HG02943 (cell line): ENCODE measurements around the gene NEDD4.
"Not testable (repeated sequence)": the region's sequence is repeated elsewhere in the genome, so short reads cannot be mapped to it uniquely, and the experiment has no call there.

Experiments used
- ATAC-seq: cut with Tn5 transposase; IDR thresholded peaks from one replicate; pipeline ENCODE4 v1.9.1; 2021; ENCODE audit warnings: mild to moderate bottlenecking, low read depth, moderate library complexity; ENCODE audit not compliant: unreplicated experiment

NEDD4 gene

DNA sequence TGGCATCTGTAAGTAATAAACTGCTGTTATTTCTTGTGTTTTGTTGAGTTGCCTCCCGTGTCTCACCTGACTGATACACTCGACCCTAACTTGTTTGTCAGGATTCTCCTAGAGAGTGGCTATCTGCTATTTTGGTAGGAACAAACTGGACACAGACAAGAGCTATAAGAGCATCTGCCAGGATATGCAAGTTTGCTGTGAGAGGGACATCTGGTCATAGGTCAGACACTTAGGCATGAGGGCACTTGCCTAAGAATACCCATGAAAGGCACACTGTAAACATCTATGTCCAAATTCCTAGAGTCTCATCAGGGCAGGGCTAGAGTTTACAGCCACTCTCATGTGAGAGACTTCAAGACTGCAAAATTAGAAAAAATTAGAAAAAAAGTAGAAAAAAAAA lies 32.5 kb downstream of the NEDD4 start:
- no peak for ATAC-seq

DNA sequence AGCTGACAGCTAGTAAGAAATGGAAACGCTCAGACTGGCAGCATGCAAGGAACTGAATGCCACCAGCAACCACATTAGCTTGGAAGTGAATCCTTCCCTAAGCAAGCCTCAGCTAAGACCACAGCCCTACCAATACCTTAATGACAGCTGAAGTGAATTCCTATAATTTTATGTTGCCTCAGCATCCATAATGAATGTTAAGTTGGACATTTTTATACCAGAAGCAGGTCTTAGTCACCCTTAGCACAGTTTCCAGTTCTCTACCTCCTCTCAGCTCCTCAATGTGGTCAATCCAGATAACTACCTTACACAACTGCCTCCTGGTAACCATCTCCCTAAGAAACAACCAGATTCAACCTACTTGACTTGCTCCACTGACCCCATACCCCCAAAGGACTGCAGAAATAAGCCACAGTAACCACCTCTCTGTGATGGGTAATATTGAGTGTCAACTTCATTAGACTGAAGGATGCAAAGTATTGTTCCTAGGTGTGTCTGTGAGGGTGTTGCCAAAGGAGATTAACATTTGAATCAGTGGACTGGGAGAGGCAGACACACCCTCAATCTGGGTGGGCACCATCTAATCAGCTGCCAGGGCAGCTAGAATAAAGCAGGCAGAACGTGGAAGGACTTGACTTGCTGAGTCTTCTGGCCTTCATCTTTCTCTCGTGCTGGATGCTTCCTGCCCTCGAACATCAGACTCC lies 33.5 kb downstream of the NEDD4 start:
- ATAC-seq: no peak

DNA sequence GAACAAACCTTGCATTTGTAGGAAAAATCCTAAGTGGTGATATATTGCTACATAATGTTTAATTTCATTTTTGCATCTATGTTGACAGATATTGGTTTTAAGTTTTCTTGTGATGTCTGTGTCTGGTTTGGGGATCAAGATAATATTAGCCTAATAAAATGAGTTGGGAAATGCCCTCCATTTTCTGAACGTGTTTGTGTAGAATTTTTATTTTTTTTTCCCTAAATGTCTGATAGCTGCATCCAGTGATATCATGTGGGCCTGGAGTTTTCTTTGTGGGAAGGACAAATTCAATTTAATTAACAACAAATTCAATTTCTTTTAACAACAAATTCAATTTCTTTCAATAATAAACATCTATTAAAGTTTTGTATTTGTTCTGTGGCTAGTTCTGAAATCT lies 35.1 kb downstream of the NEDD4 start:
- no peak for ATAC-seq

DNA sequence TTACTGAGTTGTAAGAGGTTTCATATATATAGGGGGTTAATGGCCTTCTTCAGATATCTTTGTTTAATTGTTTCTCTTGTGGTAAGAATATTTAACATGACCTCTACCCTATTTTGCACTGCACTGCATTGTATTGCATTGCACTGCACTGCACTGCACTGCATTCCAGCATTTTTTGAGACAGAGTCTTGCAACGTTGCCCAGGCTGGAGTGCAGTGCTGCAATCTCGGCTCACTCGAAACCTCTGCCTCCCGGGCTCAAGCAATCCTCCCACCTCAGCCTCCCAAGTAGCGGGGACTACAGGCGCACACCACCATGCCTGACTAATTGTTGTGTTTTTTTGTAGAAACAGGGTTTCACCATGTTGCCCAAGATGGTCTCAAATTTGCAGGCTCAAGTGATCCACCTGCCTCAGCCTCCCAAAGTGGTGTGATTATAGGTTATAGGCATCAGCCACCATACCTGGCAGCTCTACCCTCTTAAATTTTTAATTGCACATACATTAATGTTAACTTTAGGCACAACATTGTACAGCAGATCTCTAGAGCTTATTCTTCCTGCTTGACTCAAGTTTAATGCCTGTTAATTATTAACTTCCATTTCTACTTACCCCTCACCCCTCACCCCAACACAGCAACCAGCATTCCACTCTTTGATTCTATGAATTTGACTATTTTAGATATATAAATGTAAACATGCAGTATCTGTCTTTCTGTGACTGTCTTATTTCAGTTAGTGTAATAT lies 38.4 kb downstream of the NEDD4 start:
- ATAC-seq: no peak

DNA sequence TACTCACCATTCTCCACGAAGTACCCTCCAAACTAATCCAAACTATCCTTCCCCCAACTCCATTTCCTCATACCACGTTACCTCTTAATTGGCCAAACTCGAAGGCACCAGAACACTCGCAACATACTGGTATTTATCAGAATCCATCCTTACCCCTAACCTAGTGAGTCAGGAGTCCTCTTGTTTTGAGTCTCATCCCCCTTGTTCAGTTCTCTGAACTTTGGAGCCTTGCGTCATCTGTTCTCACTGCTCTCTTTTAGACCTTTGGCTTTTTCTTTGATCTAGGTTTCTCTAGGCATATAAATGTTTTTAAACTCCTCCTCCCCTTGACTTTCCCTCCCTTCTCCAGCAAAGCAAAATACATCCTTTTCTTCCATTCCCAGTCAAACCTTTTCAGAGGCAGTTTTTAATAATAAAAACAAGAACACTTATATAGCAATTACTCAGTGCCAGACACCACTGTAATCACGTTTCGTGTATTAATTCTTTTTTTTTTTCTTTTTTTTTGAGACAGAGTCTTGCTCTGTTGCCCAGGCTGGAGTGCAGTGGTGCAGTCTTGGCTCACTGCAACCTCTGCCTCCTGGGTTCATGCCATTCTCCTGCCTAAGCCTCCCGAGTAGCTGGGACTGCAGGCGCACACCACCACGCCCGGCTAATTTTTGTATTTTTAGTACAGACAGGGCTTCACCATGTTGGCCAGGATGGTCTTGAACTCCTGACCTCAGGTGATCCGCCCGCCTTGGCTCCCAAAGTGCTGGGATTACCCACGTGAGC lies 40.7 kb downstream of the NEDD4 start:
- not testable (repeated sequence) for ATAC-seq

DNA sequence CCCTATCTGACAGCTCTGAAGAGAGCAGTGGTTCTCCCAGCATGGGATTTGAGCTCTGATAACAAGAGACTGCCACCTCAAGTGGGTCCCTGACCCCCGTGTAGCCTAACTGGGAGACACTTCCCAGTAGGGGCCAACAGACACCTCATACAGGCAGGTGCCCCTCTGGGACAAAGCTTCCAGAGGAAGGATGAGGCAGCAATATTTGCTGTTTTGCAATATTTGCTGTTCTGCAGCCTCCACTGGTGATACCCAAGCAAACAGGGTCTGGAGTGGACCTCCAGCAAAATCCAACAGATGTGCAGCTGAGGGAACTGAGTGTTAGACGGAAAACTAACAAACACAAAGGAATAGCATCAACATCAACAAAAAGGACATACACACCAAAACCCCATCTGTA lies 48.8 kb downstream of the NEDD4 start:
- not testable (repeated sequence) for ATAC-seq

DNA sequence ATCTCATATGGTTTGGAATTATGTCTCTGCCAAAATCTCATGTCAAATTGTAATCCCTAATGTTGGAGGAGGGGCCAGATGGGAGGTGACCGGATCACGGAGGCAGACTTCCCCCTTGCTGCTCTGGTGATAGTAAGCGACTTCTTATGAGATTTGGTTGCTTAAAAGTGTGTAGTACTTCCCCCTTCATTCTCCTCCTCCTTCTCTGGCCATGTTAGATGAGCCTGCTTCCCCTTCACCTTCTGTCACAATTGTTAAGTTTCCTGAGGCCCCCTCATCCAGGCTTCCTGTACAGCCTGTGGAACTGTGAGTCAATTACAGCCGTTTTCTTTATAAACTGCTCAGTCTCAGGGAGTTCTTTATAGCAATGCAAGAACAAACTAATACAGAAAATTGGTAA lies 51.1 kb downstream of the NEDD4 start:
- no peak for ATAC-seq

DNA sequence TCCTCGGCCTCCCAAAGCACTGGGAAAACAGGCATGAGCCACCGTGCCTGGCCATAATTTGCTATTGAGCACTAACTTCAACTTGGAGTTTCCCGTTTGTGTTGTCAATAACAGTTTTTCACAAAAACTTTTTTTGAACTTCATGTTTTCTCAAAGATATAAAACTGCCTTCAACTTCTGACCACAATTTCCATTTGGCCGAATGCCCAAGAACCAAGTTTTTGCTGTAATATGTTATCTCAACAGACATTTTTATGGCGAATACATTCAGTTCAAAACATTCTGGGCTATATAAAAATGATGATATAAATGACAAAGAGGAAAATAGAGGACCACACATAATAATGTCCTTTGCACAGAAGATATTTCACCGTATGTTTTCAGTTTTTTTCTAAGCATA lies 56.4 kb downstream of the NEDD4 start:
- ATAC-seq: no peak

DNA sequence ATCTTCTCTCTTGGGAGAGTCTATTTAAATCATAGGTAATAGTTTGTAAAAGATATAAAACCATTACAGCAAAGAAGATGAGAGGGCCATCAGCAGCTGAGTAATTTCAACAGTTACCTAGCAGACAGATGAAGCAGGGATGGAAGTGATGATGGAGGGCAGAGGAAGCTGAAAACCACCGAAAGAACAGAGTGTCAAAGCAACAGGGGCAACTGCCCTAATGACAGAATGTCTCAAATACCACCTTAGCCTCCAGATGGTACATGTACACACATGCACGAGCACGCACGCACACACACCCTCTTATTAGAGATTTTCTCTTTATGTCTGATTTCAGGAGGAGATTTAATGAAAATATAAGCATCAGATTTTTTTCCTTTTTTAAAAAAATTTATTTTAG lies 64.5 kb downstream of the NEDD4 start:
- no peak for ATAC-seq

DNA sequence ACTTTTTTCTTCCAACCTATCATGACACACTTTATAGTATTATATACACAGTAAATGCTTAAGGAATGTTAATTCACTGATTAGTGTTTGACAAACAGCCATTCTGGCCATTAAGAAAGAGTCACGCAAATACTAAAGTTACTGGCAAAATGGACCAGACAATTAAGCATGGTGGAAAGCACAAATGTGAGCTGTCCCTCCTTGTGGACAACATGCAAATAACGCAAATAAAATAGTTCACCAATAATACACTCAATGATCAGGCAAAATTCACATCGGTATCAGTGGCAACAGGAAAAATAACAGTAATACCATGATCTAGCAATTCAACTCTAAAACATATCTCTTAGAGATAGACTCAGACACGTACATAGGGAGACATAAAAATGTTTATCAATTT lies 71.7 kb downstream of the NEDD4 start:
- no peak for ATAC-seq

DNA sequence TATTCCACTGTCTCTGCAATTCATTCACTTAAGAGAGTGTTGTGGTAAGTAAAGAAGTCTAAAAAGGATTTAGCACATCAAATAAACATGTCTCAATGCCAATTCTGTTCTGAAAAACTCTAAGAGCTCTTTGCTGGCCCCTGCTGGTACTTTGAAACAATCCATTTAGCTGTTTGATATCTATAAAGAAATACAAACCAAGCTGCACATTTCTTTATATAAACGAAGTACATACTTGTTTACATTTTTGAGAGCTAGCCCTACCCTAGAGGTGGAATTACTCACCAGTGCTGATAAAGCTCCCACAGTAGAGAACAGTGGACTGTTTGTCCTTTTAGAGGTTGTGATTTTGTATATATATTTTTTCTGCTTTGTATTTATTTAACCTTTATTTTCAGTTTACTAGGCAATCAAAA lies 75.5 kb downstream of the NEDD4 start:
- no peak for ATAC-seq

DNA sequence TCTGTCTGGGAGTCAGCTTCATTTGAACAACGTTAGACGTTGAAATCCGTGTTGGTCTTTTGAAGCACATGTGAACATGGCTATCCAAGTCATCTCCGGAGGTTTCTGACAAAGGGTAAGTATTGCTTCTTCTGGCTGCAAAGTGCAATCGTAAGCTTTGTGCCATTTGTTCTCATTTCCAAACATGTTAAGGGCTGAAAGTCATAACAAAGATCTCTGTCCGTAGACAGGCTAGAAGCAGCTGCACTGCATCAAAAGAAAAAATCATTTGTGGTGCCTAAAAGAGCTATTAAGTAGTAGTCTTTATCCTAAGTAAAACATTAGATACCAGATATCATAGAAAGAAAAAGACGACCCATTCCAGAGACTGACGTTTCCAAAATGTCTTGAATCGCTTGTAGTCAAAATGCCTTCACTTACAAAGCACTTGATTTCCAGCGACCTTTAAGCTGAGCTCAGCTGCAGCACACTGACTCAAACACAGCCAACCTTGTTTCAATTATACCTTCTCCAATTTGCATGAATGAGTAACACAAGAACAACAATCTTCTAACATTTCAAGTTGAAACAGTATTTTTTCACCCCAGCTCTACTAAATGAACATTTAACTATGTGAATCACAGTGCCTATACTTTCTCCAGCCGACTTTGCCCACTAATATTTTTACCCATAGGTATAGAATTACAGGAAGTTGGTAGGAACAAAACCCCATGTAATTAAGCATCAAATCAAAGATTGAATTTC lies 76.6 kb downstream of the NEDD4 start:
- no peak for ATAC-seq

DNA sequence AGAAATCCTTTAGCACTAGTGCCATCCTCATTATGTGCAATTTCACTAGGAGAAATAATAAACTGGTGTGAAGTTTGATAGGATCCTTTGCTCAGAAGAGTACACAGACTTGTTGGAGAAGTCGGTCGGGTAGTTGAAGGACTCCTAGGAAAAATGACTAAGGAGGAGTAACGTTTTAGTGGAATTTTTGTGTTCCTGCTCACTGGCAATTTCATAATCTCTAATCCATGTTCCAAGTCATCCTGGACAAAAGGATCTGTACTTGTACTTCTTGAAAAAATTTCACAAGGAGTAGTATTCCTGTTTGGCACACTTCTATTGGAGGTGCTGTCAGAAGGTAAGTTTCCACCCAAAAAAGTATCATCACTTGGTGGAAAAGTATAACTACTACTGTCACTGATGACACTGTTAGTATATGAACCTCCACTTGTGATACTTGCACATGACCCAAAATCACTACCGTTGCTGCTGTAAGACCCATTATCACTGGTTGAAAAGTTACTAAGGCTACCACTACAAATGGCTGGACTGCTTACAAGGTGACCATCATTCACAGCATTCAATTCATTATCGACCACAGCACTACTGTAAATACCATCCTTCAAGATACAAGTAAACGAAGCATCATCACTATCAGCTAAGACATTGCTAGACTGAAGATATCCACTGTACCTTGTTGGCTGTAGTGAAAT lies 77.4 kb downstream of the NEDD4 start:
- ATAC-seq: no peak

DNA sequence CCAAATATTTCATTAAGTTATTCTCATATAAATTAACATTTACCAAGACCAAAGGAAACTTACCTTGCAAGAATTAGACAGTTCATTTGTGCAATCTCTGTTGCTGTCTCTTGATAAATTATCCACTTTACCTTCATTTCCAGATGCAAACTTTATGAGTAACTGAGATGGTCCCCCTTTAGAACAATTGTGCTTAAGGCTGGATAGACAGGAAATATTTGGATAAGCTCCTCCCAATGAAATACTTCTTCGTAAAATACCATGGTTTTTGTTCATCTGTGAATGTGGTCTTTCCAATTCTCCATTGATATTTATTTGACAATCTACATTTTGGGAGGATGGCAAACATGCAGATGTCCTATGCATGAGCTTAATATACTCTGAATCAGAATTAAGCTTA lies 78.2 kb downstream of the NEDD4 start:
- ATAC-seq: no peak

DNA sequence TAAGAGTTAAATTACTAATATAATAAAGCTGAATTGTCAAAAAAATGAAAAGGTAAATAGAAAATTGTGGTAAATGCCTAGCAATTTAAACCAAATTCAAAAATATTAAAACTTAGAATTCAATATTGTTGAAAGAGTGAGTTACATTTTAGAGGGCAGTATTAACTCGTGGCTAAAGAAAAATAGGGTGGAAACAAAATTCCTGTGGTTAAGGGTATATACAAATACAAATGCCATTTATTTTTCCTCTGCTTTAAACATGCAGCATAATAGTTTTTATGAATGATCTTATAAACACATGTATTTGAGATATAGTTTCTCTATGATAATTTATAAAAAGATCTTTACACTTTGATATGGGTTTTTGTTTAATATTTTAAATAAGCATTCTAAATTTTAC lies 79.0 kb downstream of the NEDD4 start:
- ATAC-seq: no peak

DNA sequence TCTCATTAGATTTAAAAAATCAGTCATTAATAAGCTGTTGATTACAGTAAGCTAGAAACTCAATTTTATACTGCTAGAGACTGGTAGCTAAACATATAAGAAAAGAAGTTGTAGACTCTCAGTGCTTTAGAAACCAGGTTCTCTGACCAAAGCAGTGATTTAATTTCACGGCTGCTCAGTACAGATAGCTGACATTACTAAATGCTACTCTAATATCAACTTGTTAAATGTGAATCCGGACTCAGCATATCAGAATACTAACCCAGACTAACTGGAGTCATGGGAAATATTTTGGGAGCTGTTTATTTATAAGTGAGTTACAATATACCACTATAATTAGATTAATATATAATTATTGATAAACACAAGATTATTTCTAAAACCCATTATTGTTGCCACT lies 80.4 kb downstream of the NEDD4 start:
- ATAC-seq: no peak

DNA sequence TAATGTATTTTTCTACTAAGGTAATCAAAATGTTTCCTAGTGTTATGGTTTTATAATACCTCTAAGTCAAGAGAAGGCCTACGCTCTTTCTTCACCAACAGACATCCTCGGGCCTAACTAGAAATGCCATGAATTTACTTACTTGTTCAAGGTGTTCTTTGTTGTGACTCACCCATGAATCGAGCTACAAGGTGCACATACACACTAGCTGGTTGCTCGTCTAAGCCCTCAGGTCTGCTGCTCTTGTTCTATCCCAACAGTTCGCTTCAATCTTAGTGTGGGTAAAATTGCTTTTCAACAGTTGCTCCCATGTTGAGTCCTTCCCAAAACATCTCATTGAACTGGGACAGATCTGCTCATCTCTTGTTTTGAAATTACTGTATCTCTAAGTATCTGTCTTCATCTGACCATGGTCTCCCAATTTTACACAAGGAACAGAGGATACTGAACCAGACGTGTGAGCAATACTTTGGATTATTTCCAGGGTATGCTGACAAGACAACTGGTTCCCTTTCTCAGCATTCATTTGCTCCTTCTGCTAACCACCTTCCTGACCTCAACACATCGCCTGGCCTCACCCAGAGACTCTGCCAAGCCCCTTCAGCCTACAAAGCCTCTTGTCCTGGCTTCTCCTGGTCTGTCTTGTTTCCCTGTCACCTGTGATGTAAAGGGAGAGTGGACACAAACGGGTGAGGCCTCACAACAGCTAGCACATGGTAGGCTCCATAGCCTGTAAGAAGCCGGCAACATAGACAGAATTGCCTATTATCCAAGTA lies 84.2 kb downstream of the NEDD4 start:
- ATAC-seq: no peak

DNA sequence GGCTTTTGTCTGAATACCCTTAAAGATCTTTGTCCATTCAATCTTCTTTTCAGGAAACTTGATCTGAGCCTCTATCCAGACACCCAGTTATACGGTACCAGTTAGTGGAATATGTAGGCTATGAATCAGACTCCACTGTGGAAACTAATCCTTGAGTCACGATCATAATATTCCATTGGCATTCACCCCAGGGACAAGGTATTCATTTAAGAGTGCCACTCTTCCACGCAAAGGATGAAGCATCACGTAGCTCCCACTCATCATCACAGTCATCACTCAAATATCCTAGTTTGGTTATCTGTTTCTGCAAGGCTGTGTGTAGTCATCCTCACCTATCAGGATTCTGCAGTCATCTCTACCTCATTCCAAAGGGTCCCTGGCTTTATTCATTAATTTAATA lies 85.6 kb downstream of the NEDD4 start:
- ATAC-seq: no peak

DNA sequence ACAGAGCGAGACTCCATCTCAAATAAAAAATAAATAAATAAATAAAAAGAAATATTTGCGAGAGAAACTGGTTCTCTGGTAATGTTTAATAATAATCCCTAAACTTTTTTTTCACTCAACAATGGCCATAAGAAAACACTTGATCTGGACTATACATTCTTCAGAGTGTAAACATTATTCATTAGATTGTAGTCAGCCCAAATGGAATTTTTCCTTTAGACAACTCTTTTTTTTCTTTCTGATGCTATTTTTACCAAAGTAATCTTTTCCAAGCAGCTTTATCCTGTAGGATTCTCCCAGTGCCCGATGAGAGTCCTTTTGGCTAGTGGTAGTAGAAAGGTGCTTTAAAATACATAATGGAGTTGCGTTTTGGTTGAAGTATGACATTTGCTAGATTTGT lies 90.4 kb downstream of the NEDD4 start:
- ATAC-seq: no peak

DNA sequence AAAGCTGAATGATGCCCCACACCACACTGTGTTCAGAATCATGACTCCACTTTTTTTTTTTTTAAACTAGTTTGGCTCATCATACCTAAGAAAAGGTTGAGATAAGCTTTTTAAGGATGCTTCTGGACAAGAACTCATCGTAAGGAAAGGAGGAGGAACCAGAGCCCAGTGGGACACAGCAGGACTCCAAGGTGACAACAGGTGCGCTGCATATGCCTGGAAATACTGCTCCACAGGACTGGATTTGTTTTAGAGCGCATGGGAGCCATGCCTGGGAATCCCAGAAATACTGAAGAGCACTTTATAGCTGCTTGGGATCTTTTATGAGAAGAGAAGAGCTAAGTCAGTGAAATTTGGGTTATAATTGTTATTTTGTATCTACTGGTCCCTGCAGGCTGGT lies 93.4 kb downstream of the NEDD4 start:
- no peak for ATAC-seq
